ENCODE measurements around the gene EPG5. TPM values are rescaled to one million over a fixed set of nuclear protein-coding genes. Genes with fewer than 3 reads are reported as not detected.

EPG5 gene
- total and polyA plus RNA-seq, 10 donors, result 4.6 to 67.9 (median 48.5) TPM

GRCh38 chr18:45847119-45847518, 120.0 kb downstream of the EPG5 start:
- 50 to 75% (median 57%) methylated on average over 3 of the region's 3 CpGs for WGBS, 5 donors
- no peak for TF ChIP-seq POLR2AphosphoS5 (IDR thresholded peaks at IDR 0.05)
- no peak for TF ChIP-seq POLR2A (IDR thresholded peaks at IDR 0.05)
- intact Hi-C loops (cut with DNase I; ENCODE audit: low total_unique reads), result loop anchor here (10.0 kb wide), 1 partner anchor 122 kb away; the partner anchor contains the start of gene SLC14A1

GRCh38 chr18:45845410-45845809, 121.7 kb downstream of the EPG5 start:
- H3K4me3 ChIP-seq, result no peak overlapping the region
- WGBS, 5 donors, result 43 to 90% (median 69%) methylated on average over 8 of the region's 8 CpGs
- H3K9me3 ChIP-seq, result no peaks in the 10 kb centered on the region
- peaks cover 0 to 3% (median 0%) of the 10 kb centered on the region in 7 donors for H3K27me3 ChIP-seq (replicated peaks in 1 of 7)
- TF ChIP-seq POLR2AphosphoS5 (IDR thresholded peaks at IDR 0.05) (peak in 1 of 3 donors; percentile 55), CTCF (IDR thresholded peaks at IDR 0.05 in 8 of 11, conservative IDR thresholded peaks at IDR 0.05 in 3 of 11) (no peak)
- H3K36me3 ChIP-seq, result peaks cover 0 to 38% (median 13%) of the 10 kb centered on the region in 6 donors
- no peak overlapping the region for H3K27ac ChIP-seq
- no peaks in the 10 kb centered on the region for H3K4me1 ChIP-seq
- intact Hi-C loops (cut with DNase I; ENCODE audit: low total_unique reads), result loop anchor here (10.0 kb wide), 1 partner anchor 121 kb away; the partner anchor contains the start of gene SLC14A1
- DNase-seq, result no peak

More at GRCh38 chr18:45847119-45847518, 120.0 kb downstream of the EPG5 start:
- H3K27ac ChIP-seq, result no peak overlapping the region
- no peaks in the 10 kb centered on the region for H3K4me1 ChIP-seq
- H3K4me3 ChIP-seq, result no peak overlapping the region
- peaks cover 0 to 53% (median 23%) of the 10 kb centered on the region in 6 donors for H3K36me3 ChIP-seq
- H3K27me3 ChIP-seq (replicated peaks in 1 of 7), result no peaks in the 10 kb centered on the region
- H3K9me3 ChIP-seq, result no peaks in the 10 kb centered on the region
- no peak for DNase-seq

- intact Hi-C loops (cut with DNase I; ENCODE audit: low total_unique reads), result loop anchor here (10.0 kb wide), 1 partner anchor 120 kb away; the partner anchor contains the start of gene SLC14A1
- TF ChIP-seq POLR2A (IDR thresholded peaks at IDR 0.05) (no peak), CTCF (IDR thresholded peaks at IDR 0.05 in 8 of 11, conservative IDR thresholded peaks at IDR 0.05 in 3 of 11) (no peak), POLR2AphosphoS5 (IDR thresholded peaks at IDR 0.05) (no peak)
- Histone ChIP-seq H3K36me3 (peaks cover 0 to 34% (median 8%) of the 10 kb centered on the region in 6 donors), H3K27ac (no peak overlapping the region), H3K27me3 (replicated peaks in 1 of 7) (peaks cover 0 to 7% (median 0%) of the 10 kb centered on the region in 7 donors), H3K4me3 (no peak overlapping the region), H3K4me1 (no peaks in the 10 kb centered on the region), H3K9me3 (no peaks in the 10 kb centered on the region)
- no peak for DNase-seq
- WGBS, 5 donors, result 79 to 86% (median 83%) methylated on average over 7 of the region's 7 CpGs
These were observed 122.2 kb downstream of the EPG5 start for GRCh38 chr18:45844938-45845337.

GRCh38 chr18:45843019-45843418, 124.1 kb downstream of the EPG5 start:
- DNase-seq, result peak; percentile 59
- intact Hi-C loops (cut with DNase I; ENCODE audit: low total_unique reads), result loop anchor here (10.0 kb wide), 1 partner anchor 118 kb away; the partner anchor contains the start of gene SLC14A1
- Histone ChIP-seq H3K27ac (no peak overlapping the region), H3K36me3 (peaks cover 0 to 14% (median 0%) of the 10 kb centered on the region in 6 donors), H3K4me1 (peaks cover 8 to 16% (median 14%) of the 10 kb centered on the region in 6 donors), H3K9me3 (no peaks in the 10 kb centered on the region), H3K27me3 (replicated peaks in 1 of 7) (peaks cover 0 to 27% (median 9%) of the 10 kb centered on the region in 7 donors), H3K4me3 (no peak overlapping the region)
- 83 to 100% (median 91%) methylated on average over 3 to 9 of the region's 9 CpGs for WGBS, 5 donors
- TF ChIP-seq CTCF (IDR thresholded peaks at IDR 0.05 in 8 of 11, conservative IDR thresholded peaks at IDR 0.05 in 3 of 11) (no peak), POLR2A (IDR thresholded peaks at IDR 0.05) (no peak), POLR2AphosphoS5 (IDR thresholded peaks at IDR 0.05) (no peak)

Data from spleen (tissue), 11 donors.